ENCODE measurements around the gene ZNF565. TPM values are rescaled to one million over a fixed set of nuclear protein-coding genes. Genes with fewer than 3 reads are reported as not detected.

ZNF565 gene
- total RNA-seq, result 1 to 10 TPM; 1.4 to 4.5 (median 3.7) TPM

- intact Hi-C loops (cut with DNase I; ENCODE audit: low total_unique reads), result no loop called here
- WGBS, 2 donors, result 0 to 1% methylated on average over 48 to 66 of the region's 73 CpGs
- TF ChIP-seq POLR2A (IDR thresholded peaks at IDR 0.05), result peak in 1 of 2 donors; percentile 72
- no peak for TF ChIP-seq CTCF (IDR thresholded peaks at IDR 0.05)
- DNase-seq (ENCODE audit: low spot score in 2 of 2), result peak; percentile 97 to 99
- H3K4me3 ChIP-seq (ENCODE audit: low read depth, poor library complexity, severe bottlenecking), result peak within 1 kb of the TSS; percentile 78
These were observed at the start of gene ZNF565, which contains the start of gene ZNF146 for GRCh38 chr19:36214386-36215275. Gene ZNF565, minus strand, starts transcription at chr19:36214665. Its CDS starts 12,680 bp downstream, at chr19:36201985. Gene ZNF146, plus strand, starts transcription at chr19:36215106. Its CDS starts 21,335 bp downstream, at chr19:36236441.

GRCh38 chr19:36259211-36259610, 44.7 kb upstream of the ZNF565 start:
- no peak for DNase-seq (ENCODE audit: low spot score in 2 of 2)
- intact Hi-C loops (cut with DNase I; ENCODE audit: low total_unique reads), result no loop called here
- WGBS, 2 donors, result 93 to 95% methylated on average over 17 to 20 of the region's 20 CpGs
- H3K4me3 ChIP-seq (ENCODE audit: low read depth, poor library complexity, severe bottlenecking), result no peak overlapping the region
- TF ChIP-seq POLR2A (IDR thresholded peaks at IDR 0.05), result no peak
- no peak for TF ChIP-seq CTCF (IDR thresholded peaks at IDR 0.05)

GRCh38 chr19:36258028-36258875, 43.8 kb upstream of the ZNF565 start:
- DNase-seq (ENCODE audit: low spot score in 2 of 2), result no peak
- 85 to 89% methylated on average over 29 of the region's 29 CpGs for WGBS, 2 donors
- no peak overlapping the region for H3K4me3 ChIP-seq (ENCODE audit: low read depth, poor library complexity, severe bottlenecking)
- no peak for TF ChIP-seq CTCF (IDR thresholded peaks at IDR 0.05)
- TF ChIP-seq POLR2A (IDR thresholded peaks at IDR 0.05), result no peak
- intact Hi-C loops (cut with DNase I; ENCODE audit: low total_unique reads), result no loop called here

- H3K4me3 ChIP-seq (ENCODE audit: low read depth, poor library complexity, severe bottlenecking), result peak overlapping the region; percentile 15
- 6 to 8% methylated on average over 19 to 35 of the region's 37 CpGs for WGBS, 2 donors
- intact Hi-C loops (cut with DNase I; ENCODE audit: low total_unique reads), result no loop called here
- TF ChIP-seq CTCF (IDR thresholded peaks at IDR 0.05) (no peak), POLR2A (IDR thresholded peaks at IDR 0.05) (no peak)
- no peak for DNase-seq (ENCODE audit: low spot score in 2 of 2)
These were observed 43.0 kb upstream of the ZNF565 start for GRCh38 chr19:36257520-36257876.

GRCh38 chr19:36256853-36257519, 42.5 kb upstream of the ZNF565 start:
- DNase-seq (ENCODE audit: low spot score in 2 of 2), result no peak
- no peak for TF ChIP-seq POLR2A (IDR thresholded peaks at IDR 0.05)
- TF ChIP-seq CTCF (IDR thresholded peaks at IDR 0.05), result no peak
- WGBS, 2 donors, result 46 to 77% methylated on average over 33 to 41 of the region's 42 CpGs
- H3K4me3 ChIP-seq (ENCODE audit: low read depth, poor library complexity, severe bottlenecking), result peak overlapping the region; percentile 15
- intact Hi-C loops (cut with DNase I; ENCODE audit: low total_unique reads), result no loop called here
